GM23338 (cell line): Measurements from ENCODE around the gene DHRSX.

ENCODE experiments used
- EZH2 ChIP-seq: fragments of 200-600 bp; sonication (generic); IDR thresholded peaks from one replicate; pipeline ENCODE4 v1.8.0; 2017; ENCODE audit warnings: antibody characterized with exemption, mild to moderate bottlenecking, low read depth; ENCODE audit not compliant: unreplicated experiment
- TF ChIP-seq, protein P1 (sequence below), 2 experiments: fragments of 200-600 bp in 1 of 2; sonication (generic) in 1 of 2; conservative IDR thresholded peaks; 2 replicates each; pipeline versions ENCODE4 v1.5.1 to v1.6.1; 2016 to 2017; ENCODE audit warnings: antibody characterized with exemption in 2 of 2, low read depth in 2 of 2, mild to moderate bottlenecking in 2 of 2, moderate library complexity in 1 of 2

DNA sequence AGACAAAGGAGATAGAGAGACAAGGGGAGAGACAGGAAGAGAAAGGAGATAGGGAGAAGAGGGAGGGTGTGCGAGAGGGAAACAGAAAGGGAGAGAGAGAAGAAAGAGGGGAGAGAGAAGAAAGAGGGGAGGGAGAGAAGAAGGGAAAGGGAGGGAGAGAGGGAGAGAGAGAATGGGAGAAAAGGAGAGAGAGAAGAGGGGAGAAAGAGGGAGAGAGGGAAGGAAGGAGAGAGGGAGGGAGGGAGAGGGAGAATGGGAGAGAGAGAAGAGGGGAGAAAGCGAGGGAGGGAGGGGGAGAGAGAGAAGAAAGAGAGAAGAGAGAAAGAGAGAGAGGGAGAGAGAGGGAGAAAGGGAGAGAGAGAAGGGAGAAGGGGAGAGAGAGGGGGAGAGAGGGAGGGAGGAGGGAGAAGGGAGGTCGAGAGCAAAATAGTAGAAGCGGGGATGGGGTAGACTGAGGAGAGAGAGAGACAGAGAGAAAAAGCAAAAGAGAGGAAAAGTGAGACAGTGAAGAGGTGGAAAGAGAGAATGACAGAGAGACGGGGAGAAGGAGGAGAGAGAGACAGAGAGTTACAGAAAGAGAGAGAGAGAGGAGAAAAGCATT lies 218.2 kb downstream of the DHRSX start:
- TF ChIP-seq, protein P1, sequence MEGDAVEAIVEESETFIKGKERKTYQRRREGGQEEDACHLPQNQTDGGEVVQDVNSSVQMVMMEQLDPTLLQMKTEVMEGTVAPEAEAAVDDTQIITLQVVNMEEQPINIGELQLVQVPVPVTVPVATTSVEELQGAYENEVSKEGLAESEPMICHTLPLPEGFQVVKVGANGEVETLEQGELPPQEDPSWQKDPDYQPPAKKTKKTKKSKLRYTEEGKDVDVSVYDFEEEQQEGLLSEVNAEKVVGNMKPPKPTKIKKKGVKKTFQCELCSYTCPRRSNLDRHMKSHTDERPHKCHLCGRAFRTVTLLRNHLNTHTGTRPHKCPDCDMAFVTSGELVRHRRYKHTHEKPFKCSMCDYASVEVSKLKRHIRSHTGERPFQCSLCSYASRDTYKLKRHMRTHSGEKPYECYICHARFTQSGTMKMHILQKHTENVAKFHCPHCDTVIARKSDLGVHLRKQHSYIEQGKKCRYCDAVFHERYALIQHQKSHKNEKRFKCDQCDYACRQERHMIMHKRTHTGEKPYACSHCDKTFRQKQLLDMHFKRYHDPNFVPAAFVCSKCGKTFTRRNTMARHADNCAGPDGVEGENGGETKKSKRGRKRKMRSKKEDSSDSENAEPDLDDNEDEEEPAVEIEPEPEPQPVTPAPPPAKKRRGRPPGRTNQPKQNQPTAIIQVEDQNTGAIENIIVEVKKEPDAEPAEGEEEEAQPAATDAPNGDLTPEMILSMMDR (conservative IDR thresholded peaks at IDR 0.05; ENCODE audit: low read depth in 2 of 2) = no peak
- no peak for TF ChIP-seq EZH2
